GM23338 (cell line): ENCODE measurements around the gene JAGN1. TPM values are rescaled to one million over a fixed set of nuclear protein-coding genes. Genes with fewer than 3 reads are reported as not detected.

Experiments used
- ATAC-seq: fragments of 200-7000 bp; cut with Tn5 transposase; 3 replicates; pipeline ENCODE4 v1.9.1; 2020
- DNase-seq: peaks from one replicate; pipeline ENCODE4 v3.0.0-alpha.2; 2015; ENCODE audit warnings: low spot score
- H2AFZ ChIP-seq: fragments of 200-600 bp; sonication (generic); 2 replicates; pipeline ENCODE4 v1.8.0; 2016; ENCODE audit warnings: antibody characterized with exemption, mild to moderate bottlenecking, moderate library complexity
- H3F3A ChIP-seq: fragments of 200-600 bp; sonication (generic); replicated peaks from 2 replicates; pipeline ENCODE4 v1.8.0; 2017; ENCODE audit warnings: antibody characterized with exemption, mixed run types, low read depth
- H3K27ac ChIP-seq: fragments of 200-600 bp; sonication (generic); 2 replicates; pipeline ENCODE4 v1.6.1; 2016; ENCODE audit warnings: low read depth
- H3K27me3 ChIP-seq: fragments of 200-600 bp; sonication (generic); 2 replicates; pipeline ENCODE4 v1.8.0; 2016; ENCODE audit warnings: mild to moderate bottlenecking, mixed run types, moderate library complexity; ENCODE audit not compliant: insufficient read depth
- H3K36me3 ChIP-seq: fragments of 200-600 bp; sonication (generic); 2 replicates; pipeline ENCODE4 v1.8.0; 2016; ENCODE audit warnings: mild to moderate bottlenecking; ENCODE audit not compliant: insufficient read depth
- H3K4me1 ChIP-seq: fragments of 200-600 bp; sonication (generic); 2 replicates; pipeline ENCODE4 v1.8.0; 2016; ENCODE audit warnings: mild to moderate bottlenecking, moderate library complexity; ENCODE audit not compliant: insufficient read depth
- H3K4me2 ChIP-seq: fragments of 200-600 bp; sonication (generic); 2 replicates; pipeline ENCODE4 v1.7.1; 2017; ENCODE audit warnings: mixed run types
- H3K4me3 ChIP-seq: fragments of 200-600 bp; sonication (generic); 2 replicates; pipeline ENCODE4 v1.6.1; 2016; ENCODE audit warnings: mixed run types
- H3K79me2 ChIP-seq: fragments of 200-600 bp; sonication (generic); replicated peaks from 2 replicates; pipeline ENCODE4 v1.8.0; 2017; ENCODE audit warnings: mild to moderate bottlenecking; ENCODE audit not compliant: insufficient read depth
- H3K9me2 ChIP-seq: fragments of 200-600 bp; sonication (generic); 2 replicates; pipeline ENCODE4 v1.8.0; 2017; ENCODE audit not compliant: insufficient read depth
- H4K20me1 ChIP-seq: fragments of 200-600 bp; sonication (generic); replicated peaks from 2 replicates; pipeline ENCODE4 v1.8.0; 2017; ENCODE audit warnings: mild to moderate bottlenecking; ENCODE audit not compliant: insufficient read depth
- H3K27ac Mint-ChIP-seq: 2 replicates; pipeline ENCODE4 v1.8.0; 2020; ENCODE audit warnings: inconsistent platforms, mild to moderate bottlenecking, moderate library complexity, mixed read lengths
- H3K27me3 Mint-ChIP-seq: 3 replicates; pipeline ENCODE4 v1.8.0; 2022; ENCODE audit warnings: low read depth, mild to moderate bottlenecking, moderate library complexity, mixed read lengths, inconsistent platforms; ENCODE audit not compliant: insufficient read depth, poor library complexity
- H3K36me3 Mint-ChIP-seq: 3 replicates; pipeline ENCODE4 v1.8.0; 2021; ENCODE audit warnings: low read depth, mild to moderate bottlenecking, inconsistent platforms, moderate library complexity, mixed read lengths
- H3K4me1 Mint-ChIP-seq: 3 replicates; pipeline ENCODE4 v1.8.0; 2020; ENCODE audit warnings: mild to moderate bottlenecking, inconsistent platforms, mixed read lengths
- H3K4me3 Mint-ChIP-seq: 3 replicates; pipeline ENCODE4 v1.8.0; 2021; ENCODE audit warnings: moderate library complexity, mild to moderate bottlenecking, inconsistent platforms, mixed read lengths
- H3K9me3 Mint-ChIP-seq: 3 replicates; pipeline ENCODE4 v1.8.0; 2020; ENCODE audit warnings: moderate library complexity, mild to moderate bottlenecking, inconsistent platforms, mixed read lengths
- CREB1 ChIP-seq: fragments of 250-450 bp; sonication (Bioruptor Pico); IDR thresholded peaks from 2 replicates; pipeline ENCODE4 v1.5.0; 2020; ENCODE audit warnings: low read depth, mild to moderate bottlenecking, moderate library complexity
- ETS1 ChIP-seq: IDR thresholded peaks from 2 replicates; pipeline ENCODE4 v1.6.1; 2016; ENCODE audit warnings: antibody characterized with exemption
- EZH2 ChIP-seq: fragments of 200-600 bp; sonication (generic); IDR thresholded peaks from one replicate; pipeline ENCODE4 v1.8.0; 2017; ENCODE audit warnings: antibody characterized with exemption, mild to moderate bottlenecking, low read depth; ENCODE audit not compliant: unreplicated experiment
- EZH2phosphoT487 ChIP-seq: fragments of 200-600 bp; sonication (generic); IDR thresholded peaks from one replicate; pipeline ENCODE4 v1.8.1; 2018; ENCODE audit warnings: antibody characterized with exemption; ENCODE audit not compliant: unreplicated experiment
- JUNB ChIP-seq: IDR thresholded peaks from one replicate; pipeline ENCODE4 v1.6.1; 2016; ENCODE audit warnings: antibody characterized with exemption; ENCODE audit not compliant: unreplicated experiment
- POLR2AphosphoS5 ChIP-seq: IDR thresholded peaks from 2 replicates; pipeline ENCODE4 v1.6.1; 2016; ENCODE audit warnings: antibody characterized with exemption, low read depth
- REST ChIP-seq: IDR thresholded peaks from one replicate; pipeline ENCODE4 v1.6.1; 2018; ENCODE audit warnings: antibody characterized with exemption; ENCODE audit not compliant: unreplicated experiment
- ZNF331 ChIP-seq: fragments of 250-450 bp; sonication (Bioruptor Pico); IDR thresholded peaks from 2 replicates; pipeline ENCODE4 v1.5.0; 2020; ENCODE audit warnings: low read depth, mild to moderate bottlenecking, moderate library complexity
- polyA plus RNA-seq: library from polyadenylated mRNA; unstranded; fragments of >200 nt; fragmentation: Nextera tagmentation; extraction: Ambion mirVana; gene quantifications from 2 replicates; pipeline ENCODE4 v1.2.1, GENCODE V29; 2016
- total RNA-seq: library from RNA; depleted of rRNA; stranded (reverse); fragments of >200 nt; shearing (Covaris generic); gene quantifications from 2 replicates; pipeline ENCODE4 v1.2.3, GENCODE V29; 2014
- TF ChIP-seq, protein P1 (sequence below), 2 experiments: fragments of 200-600 bp in 1 of 2; sonication (generic) in 1 of 2; conservative IDR thresholded peaks; 2 replicates each; pipeline versions ENCODE4 v1.5.1 to v1.6.1; 2016 to 2017; ENCODE audit warnings: antibody characterized with exemption in 2 of 2, low read depth in 2 of 2, mild to moderate bottlenecking in 2 of 2, moderate library complexity in 1 of 2

The JAGN1 gene
- total and polyA plus RNA-seq, 2 experiments from 2014 or later: 22.5 to 32.0 TPM

DNA sequence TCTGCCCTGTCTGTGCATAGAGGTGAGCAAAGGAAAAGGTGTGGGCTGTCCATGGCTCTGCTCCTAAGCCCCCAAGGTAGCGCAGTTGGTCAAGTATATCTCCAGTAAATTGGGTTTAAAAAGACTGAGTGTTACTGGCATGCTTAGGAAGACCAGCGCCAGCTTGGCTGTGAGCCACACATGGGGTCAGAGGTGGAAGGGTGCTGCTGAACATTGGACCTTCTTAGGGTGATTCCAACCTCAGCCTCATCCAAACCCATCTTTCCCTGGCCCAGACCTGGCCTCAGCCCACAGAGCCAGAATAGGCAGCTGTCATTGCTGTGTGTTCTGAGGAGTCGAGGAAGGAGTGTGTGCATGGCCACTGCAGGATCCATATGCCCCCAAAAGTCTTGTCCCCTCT, 17.9 kb downstream of the JAGN1 start:
- Histone ChIP-seq H3K4me2 (no peak overlapping the region), H3K9me2 (0 out of 2 replicates have a peak, but pooled peaks cover 4% of the 10 kb centered on the region), H2AFZ (no peak overlapping the region), H3K4me3 (no peak overlapping the region), H3K36me3 (no peaks in the 10 kb centered on the region), H3K27me3 (no peaks in the 10 kb centered on the region), H3K79me2 (no peaks in the 10 kb centered on the region), H3F3A (no peaks in the 10 kb centered on the region), H3K27ac (no peak overlapping the region), H4K20me1 (no peaks in the 10 kb centered on the region), H3K4me1 (peaks cover 5% of the 10 kb centered on the region)
- Mint-ChIP-seq H3K27me3 (peaks cover 8% of the 10 kb centered on the region), H3K4me1 (peaks cover 8% of the 10 kb centered on the region), H3K9me3 (peaks cover 19% of the 10 kb centered on the region), H3K4me3 (no peak overlapping the region), H3K27ac (no peak overlapping the region), H3K36me3 (peaks cover 17% of the 10 kb centered on the region)
- no peak for ATAC-seq
- TF ChIP-seq POLR2AphosphoS5 (no peak), REST (no peak), EZH2 (no peak), JUNB (no peak)
- no peak for DNase-seq

- Mint-ChIP-seq H3K27me3 (peaks cover 10% of the 10 kb centered on the region), H3K36me3 (peaks cover 17% of the 10 kb centered on the region), H3K9me3 (peaks cover 19% of the 10 kb centered on the region), H3K27ac (no peak overlapping the region), H3K4me1 (no peaks in the 10 kb centered on the region), H3K4me3 (no peak overlapping the region)
- DNase-seq (no peak), ATAC-seq (no peak)
- Histone ChIP-seq H3K4me3 (no peak overlapping the region), H3F3A (no peaks in the 10 kb centered on the region), H2AFZ (no peak overlapping the region), H4K20me1 (no peaks in the 10 kb centered on the region), H3K9me2 (0 out of 2 replicates have a peak, but pooled peaks cover 4% of the 10 kb centered on the region), H3K4me2 (no peak overlapping the region), H3K27me3 (0 out of 2 replicates have a peak, but pooled peaks cover 5% of the 10 kb centered on the region), H3K36me3 (no peaks in the 10 kb centered on the region), H3K79me2 (no peaks in the 10 kb centered on the region), H3K27ac (no peak overlapping the region), H3K4me1 (no peaks in the 10 kb centered on the region)
- no peak for TF ChIP-seq EZH2phosphoT487
- no peak for TF ChIP-seq REST
- no peak for TF ChIP-seq CREB1 (CRISPR knock-in tag)
- TF ChIP-seq ZNF331 (CRISPR knock-in tag): no peak
- TF ChIP-seq JUNB: no peak
- TF ChIP-seq, protein P1, sequence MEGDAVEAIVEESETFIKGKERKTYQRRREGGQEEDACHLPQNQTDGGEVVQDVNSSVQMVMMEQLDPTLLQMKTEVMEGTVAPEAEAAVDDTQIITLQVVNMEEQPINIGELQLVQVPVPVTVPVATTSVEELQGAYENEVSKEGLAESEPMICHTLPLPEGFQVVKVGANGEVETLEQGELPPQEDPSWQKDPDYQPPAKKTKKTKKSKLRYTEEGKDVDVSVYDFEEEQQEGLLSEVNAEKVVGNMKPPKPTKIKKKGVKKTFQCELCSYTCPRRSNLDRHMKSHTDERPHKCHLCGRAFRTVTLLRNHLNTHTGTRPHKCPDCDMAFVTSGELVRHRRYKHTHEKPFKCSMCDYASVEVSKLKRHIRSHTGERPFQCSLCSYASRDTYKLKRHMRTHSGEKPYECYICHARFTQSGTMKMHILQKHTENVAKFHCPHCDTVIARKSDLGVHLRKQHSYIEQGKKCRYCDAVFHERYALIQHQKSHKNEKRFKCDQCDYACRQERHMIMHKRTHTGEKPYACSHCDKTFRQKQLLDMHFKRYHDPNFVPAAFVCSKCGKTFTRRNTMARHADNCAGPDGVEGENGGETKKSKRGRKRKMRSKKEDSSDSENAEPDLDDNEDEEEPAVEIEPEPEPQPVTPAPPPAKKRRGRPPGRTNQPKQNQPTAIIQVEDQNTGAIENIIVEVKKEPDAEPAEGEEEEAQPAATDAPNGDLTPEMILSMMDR (conservative IDR thresholded peaks at IDR 0.05; ENCODE audit: low read depth in 2 of 2): no peak
- TF ChIP-seq ETS1: no peak
Measured at GRCh38 chr3:9909221-9910013, 19.0 kb downstream of the JAGN1 start.
